ENCODE measurements around the gene COMMD6. TPM values are rescaled to one million over a fixed set of nuclear protein-coding genes. Genes with fewer than 3 reads are reported as not detected.

Gene COMMD6
- total and polyA plus RNA-seq, 12 donors = 60.7 to 599 (median 317) TPM

- intact Hi-C loops (cut with DNase I) = loop anchor here (5.0 to 10.0 kb wide), 3 partner anchors 52 to 121 kb away; partner anchors contain the start of genes COMMD6 (in 1 of the 2) and UCHL3 (in 1 of the 2)
- peak in 2 of 7 donors; percentile 31 to 35 for DNase-seq
- Histone ChIP-seq H3K4me1 (replicated peaks in 1 of 2) (peaks cover 9 to 20% of the 10 kb centered on the region in 2 donors), H3K4me3 (no peak overlapping the region), H3K27me3 (no peaks in the 10 kb centered on the region), H3K9me3 (replicated peaks in 1 of 3) (no peaks in the 10 kb centered on the region), H3K27ac (no peak overlapping the region), H3K36me3 (replicated peaks in 1 of 2) (no peaks in the 10 kb centered on the region)
- TF ChIP-seq CTCF (IDR thresholded peaks at IDR 0.05) = no peak
- no peak for TF ChIP-seq POLR2A (IDR thresholded peaks at IDR 0.05)
- WGBS, 4 donors = 65 to 71% (median 67%) methylated on average over 1 of the region's 1 CpG
These were observed 52.2 kb downstream of the COMMD6 start for GRCh38 chr13:75485286-75486062.

- Histone ChIP-seq H3K4me3 (peak overlapping the region in 3 of 4 donors; percentile 85 to 88 (median 85)), H3K27ac (peak overlapping the region; percentile 76 to 91 (median 80)), H3K4me1 (replicated peaks in 1 of 2) (peaks cover 0 to 9% of the 10 kb centered on the region in 2 donors), H3K27me3 (no peaks in the 10 kb centered on the region), H3K9me3 (replicated peaks in 1 of 3) (no peaks in the 10 kb centered on the region), H3K36me3 (replicated peaks in 1 of 2) (no peaks in the 10 kb centered on the region)
- intact Hi-C loops (cut with DNase I) = loop anchor here in 1 of 2 donors (10.0 kb wide), 2 partner anchors 62 to 118 kb away; partner anchors contain the start of gene UCHL3
- DNase-seq = no peak
- WGBS, 4 donors = 0 to 1% (median 0%) methylated on average over 1 of the region's 1 CpG
- peak in 2 of 6 experiments; percentile 11 to 37 for TF ChIP-seq CTCF (IDR thresholded peaks at IDR 0.05)
- no peak for TF ChIP-seq POLR2A (IDR thresholded peaks at IDR 0.05)
These were observed 54.9 kb downstream of the COMMD6 start for GRCh38 chr13:75482820-75483079.

- peak; percentile 64 to 88 (median 78) for TF ChIP-seq CTCF (IDR thresholded peaks at IDR 0.05)
- peak in 1 of 2 donors; percentile 80 for TF ChIP-seq POLR2A (IDR thresholded peaks at IDR 0.05)
- WGBS, 4 donors = 0 to 1% (median 0%) methylated on average over 32 to 58 of the region's 58 CpGs
- Histone ChIP-seq H3K9me3 (replicated peaks in 1 of 3) (no peaks in the 10 kb centered on the region), H3K27me3 (no peaks in the 10 kb centered on the region), H3K36me3 (replicated peaks in 1 of 2) (no peaks in the 10 kb centered on the region), H3K4me1 (replicated peaks in 1 of 2) (peaks cover 0 to 10% of the 10 kb centered on the region in 2 donors), H3K27ac (peak within 1 kb of the TSS; percentile 76 to 91 (median 80)), H3K4me3 (peak within 1 kb of the TSS; percentile 56 to 88 (median 85))
- peak; percentile 91 to 96 (median 95) for DNase-seq
- intact Hi-C loops (cut with DNase I) = loop anchor here in 1 of 2 donors (10.0 kb wide), 2 partner anchors 63 to 117 kb away; partner anchors contain the start of gene UCHL3
These were observed 55.4 kb downstream of the COMMD6 start, which contains the start of gene TBC1D4 for GRCh38 chr13:75482070-75482819. Gene TBC1D4, minus strand, starts transcription at chr13:75482169. Its CDS starts 402 bp downstream, at chr13:75481767.

Data from adrenal gland (tissue), 12 donors.